PC-3 (cell line): ENCODE results near the gene SCMH1. TPM values are rescaled to one million over a fixed set of nuclear protein-coding genes. Genes with fewer than 3 reads are reported as not detected.

Source experiments
- ATAC-seq: fragments of 200-7000 bp; cut with Tn5 transposase; 2 replicates; pipeline ENCODE4 v1.9.1; 2020; ENCODE audit warnings: mild to moderate bottlenecking, moderate library complexity
- BruUV-seq: library from RNA; stranded (reverse); fragments of 400-500 nt; replicated peaks from 2 replicates; lab custom pipeline; 2021; lab: Mats Ljungman, UMichigan
- CTCF ChIA-PET: fragments of 300-600 bp; sonication (Branson Sonifier 250); formaldehyde crosslinking; loops from one replicate; lab custom pipeline; 2022; ENCODE audit warnings: antibody characterized with exemption; lab: Charles Lee
- POLR2A ChIA-PET: fragments of 300-600 bp; sonication (Branson Sonifier 250); formaldehyde crosslinking; loops from one replicate; lab custom pipeline; 2022; ENCODE audit warnings: antibody characterized with exemption; ENCODE audit not compliant: unreplicated experiment; lab: Charles Lee
- DNase-seq: peaks from one replicate; pipeline ENCODE4 v3.0.0-alpha.2; 2015
- H2AFZ ChIP-seq: fragments of 300-600 bp; sonication (generic); 2 replicates; pipeline ENCODE4 v1.6.0; 2016; ENCODE audit warnings: antibody characterized with exemption, low read length
- H3F3A ChIP-seq: fragments of 300-600 bp; sonication (generic); one replicate; pipeline ENCODE4 v1.6.0; 2017; ENCODE audit warnings: antibody characterized with exemption, low read length, control low read depth, mild to moderate bottlenecking; ENCODE audit not compliant: unreplicated experiment
- H3K27ac ChIP-seq: fragments of 300-600 bp; sonication (generic); 2 replicates; pipeline ENCODE4 v1.5.1; 2016; ENCODE audit warnings: mild to moderate bottlenecking, low read length
- H3K27me3 ChIP-seq: fragments of 300-600 bp; sonication (generic); 2 replicates; pipeline ENCODE4 v1.6.1; 2016; ENCODE audit warnings: low read length, mixed read lengths
- H3K36me3 ChIP-seq: fragments of 300-600 bp; sonication (generic); 2 replicates; pipeline ENCODE4 v1.6.1; 2016; ENCODE audit warnings: low read depth, mixed run types, low read length, mixed read lengths
- H3K4me1 ChIP-seq: fragments of 300-600 bp; sonication (generic); 2 replicates; pipeline ENCODE4 v1.5.1; 2016; ENCODE audit warnings: low read length; ENCODE audit not compliant: insufficient read depth
- H3K4me2 ChIP-seq: fragments of 300-600 bp; sonication (generic); 2 replicates; pipeline ENCODE4 v1.6.0; 2016; ENCODE audit warnings: low read length
- H3K4me3 ChIP-seq: fragments of 300-600 bp; sonication (generic); 2 replicates; pipeline ENCODE4 v1.5.1; 2016; ENCODE audit warnings: mild to moderate bottlenecking, low read length, mixed read lengths
- H3K79me2 ChIP-seq: fragments of 300-600 bp; sonication (generic); 2 replicates; pipeline ENCODE4 v1.6.1; 2017; ENCODE audit warnings: low read length, mixed read lengths
- H3K9ac ChIP-seq: fragments of 300-600 bp; sonication (generic); 2 replicates; pipeline ENCODE4 v1.6.0; 2016; ENCODE audit warnings: mild to moderate bottlenecking, low read length
- H3K9me2 ChIP-seq: fragments of 300-600 bp; sonication (generic); replicated peaks from 2 replicates; pipeline ENCODE4 v1.6.1; 2016; ENCODE audit warnings: mixed run types, low read length, mixed read lengths
- H3K9me3 ChIP-seq: fragments of 300-600 bp; sonication (generic); 2 replicates; pipeline ENCODE4 v1.6.1; 2016; ENCODE audit warnings: low read length, mixed read lengths
- H4K20me1 ChIP-seq: fragments of 300-600 bp; sonication (generic); 2 replicates; pipeline ENCODE4 v1.6.1; 2016; ENCODE audit warnings: low read length, mixed read lengths
- EZH2 ChIP-seq: fragments of 300-600 bp; sonication (generic); IDR thresholded peaks from one replicate; pipeline ENCODE4 v1.6.1; 2017; ENCODE audit warnings: antibody characterized with exemption, mild to moderate bottlenecking, low read length; ENCODE audit not compliant: unreplicated experiment
- EZH2phosphoT487 ChIP-seq: fragments of 300-600 bp; sonication (generic); IDR thresholded peaks from 2 replicates; pipeline ENCODE4 v1.6.1; 2018; ENCODE audit warnings: mild to moderate bottlenecking, antibody characterized with exemption, low read length, borderline replicate concordance
- intact Hi-C: fragments of 100-400 bp; cut with micrococcal nuclease; formaldehyde crosslinking; loops from 2 replicates; pipeline ENCODE4 v1.9.0; 2023
- total RNA-seq: library from RNA; depleted of rRNA; stranded (reverse); fragments of >200 nt; gene quantifications from 2 replicates; pipeline ENCODE4 v1.2.3, GENCODE V29; 2014
- TF ChIP-seq, protein P1 (sequence below): fragments of 300-600 bp; sonication (generic); conservative IDR thresholded peaks from 2 replicates; pipeline ENCODE4 v1.5.1; 2017; ENCODE audit warnings: antibody characterized with exemption, low read depth, mild to moderate bottlenecking, low read length

Gene SCMH1
- total RNA-seq, 1 experiment from 2014 or later, result 33.6 TPM

DNA sequence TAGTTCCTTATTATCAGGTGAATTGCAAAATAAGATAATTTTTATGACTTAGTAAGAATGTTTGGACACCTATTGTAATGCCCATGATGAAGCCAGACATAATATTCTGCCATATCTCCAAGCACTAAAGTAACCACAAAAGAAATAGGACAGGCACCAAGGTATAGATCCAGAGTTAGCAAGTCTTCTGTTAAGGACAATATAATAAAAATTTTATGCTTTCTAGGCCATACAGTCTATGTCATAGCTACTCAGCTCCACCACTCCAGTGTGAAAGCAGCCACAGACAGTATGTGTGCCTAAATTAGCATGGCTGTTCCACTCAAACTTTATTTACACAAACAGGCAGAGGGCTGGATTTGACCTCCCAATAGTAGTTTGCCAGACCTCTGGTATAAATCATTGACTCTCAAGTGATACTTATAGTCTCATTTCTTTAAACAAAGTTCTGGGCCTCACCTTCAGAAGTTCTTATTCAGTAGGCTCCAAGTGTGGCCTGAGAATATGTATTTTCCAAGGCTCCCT is 88.3 kb downstream of the SCMH1 start:
- H4K20me1 ChIP-seq, result no peaks in the 10 kb centered on the region
- peaks cover 56% of the 10 kb centered on the region for H3K4me1 ChIP-seq
- H3K36me3 ChIP-seq, result peaks cover 17% of the 10 kb centered on the region
- ChIA-PET POLR2A (no interaction called here), CTCF (no interaction called here)
- ATAC-seq (no peak), DNase-seq (no peak)
- H3K27ac ChIP-seq, result peak overlapping the region; percentile 67; the same call in 1 of the 2 replicates
- H3F3A ChIP-seq, result peaks cover 19% of the 10 kb centered on the region
- no peak overlapping the region for H3K9ac ChIP-seq
- no peaks in the 10 kb centered on the region for H3K79me2 ChIP-seq
- H3K27me3 ChIP-seq, result no peaks in the 10 kb centered on the region
- H3K4me2 ChIP-seq, result peak overlapping the region; percentile 17; the same call in 1 of the 2 replicates
- intact Hi-C loops, result no loop called here
- TF ChIP-seq, protein P1, sequence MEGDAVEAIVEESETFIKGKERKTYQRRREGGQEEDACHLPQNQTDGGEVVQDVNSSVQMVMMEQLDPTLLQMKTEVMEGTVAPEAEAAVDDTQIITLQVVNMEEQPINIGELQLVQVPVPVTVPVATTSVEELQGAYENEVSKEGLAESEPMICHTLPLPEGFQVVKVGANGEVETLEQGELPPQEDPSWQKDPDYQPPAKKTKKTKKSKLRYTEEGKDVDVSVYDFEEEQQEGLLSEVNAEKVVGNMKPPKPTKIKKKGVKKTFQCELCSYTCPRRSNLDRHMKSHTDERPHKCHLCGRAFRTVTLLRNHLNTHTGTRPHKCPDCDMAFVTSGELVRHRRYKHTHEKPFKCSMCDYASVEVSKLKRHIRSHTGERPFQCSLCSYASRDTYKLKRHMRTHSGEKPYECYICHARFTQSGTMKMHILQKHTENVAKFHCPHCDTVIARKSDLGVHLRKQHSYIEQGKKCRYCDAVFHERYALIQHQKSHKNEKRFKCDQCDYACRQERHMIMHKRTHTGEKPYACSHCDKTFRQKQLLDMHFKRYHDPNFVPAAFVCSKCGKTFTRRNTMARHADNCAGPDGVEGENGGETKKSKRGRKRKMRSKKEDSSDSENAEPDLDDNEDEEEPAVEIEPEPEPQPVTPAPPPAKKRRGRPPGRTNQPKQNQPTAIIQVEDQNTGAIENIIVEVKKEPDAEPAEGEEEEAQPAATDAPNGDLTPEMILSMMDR, result no peak
- TF ChIP-seq EZH2phosphoT487 (no peak), EZH2 (no peak)
- H2AFZ ChIP-seq, result no peak overlapping the region
- no peaks in the 10 kb centered on the region for H3K9me3 ChIP-seq
- H3K9me2 ChIP-seq, result no peaks in the 10 kb centered on the region
- no TSS peak for BruUV-seq
- no peak overlapping the region for H3K4me3 ChIP-seq

DNA sequence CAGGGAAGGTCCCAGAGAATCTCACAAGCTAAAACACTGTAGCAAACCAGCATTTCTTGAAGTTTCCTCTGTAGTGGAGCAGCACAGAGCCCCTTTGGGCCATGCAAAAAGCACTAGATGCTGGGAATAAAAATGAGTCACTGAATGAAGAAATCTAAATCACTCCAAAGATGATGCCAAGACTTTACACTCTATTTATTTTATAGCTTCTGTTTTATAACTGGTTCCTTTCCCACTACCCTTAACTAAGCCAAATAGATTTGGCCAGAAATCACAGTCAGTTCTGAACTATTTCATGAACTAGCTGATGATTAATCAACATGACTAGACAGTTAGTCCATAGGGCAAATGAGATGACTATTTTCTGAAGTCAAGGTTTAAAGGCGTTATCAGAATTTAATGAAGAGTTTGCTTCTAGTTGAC is 89.5 kb downstream of the SCMH1 start:
- peak overlapping the region; percentile 21; the same call in 1 of the 2 replicates for H3K9ac ChIP-seq
- H4K20me1 ChIP-seq, result no peaks in the 10 kb centered on the region
- H3K27me3 ChIP-seq, result no peaks in the 10 kb centered on the region
- H3K4me1 ChIP-seq, result peaks cover 56% of the 10 kb centered on the region
- CTCF ChIA-PET, result no interaction called here
- no peaks in the 10 kb centered on the region for H3K9me3 ChIP-seq
- DNase-seq (peak; percentile 96), ATAC-seq (peak; percentile 85)
- intact Hi-C loops, result loop anchor here (1.0 kb wide), 1 partner anchor 88 kb away; no protein-coding TSS in a partner anchor
- H3K4me3 ChIP-seq, result no peak overlapping the region
- peaks cover 19% of the 10 kb centered on the region for H3F3A ChIP-seq
- TF ChIP-seq EZH2phosphoT487, result no peak
- no peak for TF ChIP-seq EZH2
- TF ChIP-seq, protein P1, result no peak
- H3K79me2 ChIP-seq, result no peaks in the 10 kb centered on the region
- peak overlapping the region; percentile 80 for H3K27ac ChIP-seq
- H3K36me3 ChIP-seq, result peaks cover 17% of the 10 kb centered on the region
- H3K4me2 ChIP-seq, result peak overlapping the region; percentile 65
- POLR2A ChIA-PET, result no interaction called here
- H3K9me2 ChIP-seq, result no peaks in the 10 kb centered on the region
- BruUV-seq, result no TSS peak
- H2AFZ ChIP-seq, result no peak overlapping the region

DNA sequence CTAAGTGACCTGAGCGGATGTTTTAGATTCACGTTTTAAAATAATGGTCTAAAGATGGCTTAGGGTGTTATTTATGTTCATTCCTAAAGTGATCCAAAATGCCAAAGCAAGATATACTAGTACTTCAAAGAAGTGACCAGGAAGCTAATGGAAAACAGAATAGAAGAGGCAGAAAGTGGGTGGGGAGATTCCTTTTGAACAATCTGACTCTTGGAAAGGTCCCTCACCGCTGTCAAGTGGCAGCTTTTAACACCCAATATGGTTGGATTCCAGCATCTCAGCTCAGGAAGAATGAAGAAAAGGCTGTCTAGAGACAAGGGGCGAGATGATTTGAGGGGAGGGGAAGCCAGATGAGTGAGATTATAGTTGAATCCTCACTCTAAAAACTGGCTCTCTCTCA is 90.3 kb downstream of the SCMH1 start:
- H3K36me3 ChIP-seq, result peaks cover 17% of the 10 kb centered on the region
- H3K27me3 ChIP-seq, result no peaks in the 10 kb centered on the region
- no peak overlapping the region for H2AFZ ChIP-seq
- no peaks in the 10 kb centered on the region for H3K79me2 ChIP-seq
- no peaks in the 10 kb centered on the region for H3K9me3 ChIP-seq
- BruUV-seq, result no TSS peak
- H3K9ac ChIP-seq, result peak overlapping the region; percentile 21; the same call in 1 of the 2 replicates
- H3K4me1 ChIP-seq, result peaks cover 56% of the 10 kb centered on the region
- CTCF ChIA-PET, result no interaction called here
- no peak for DNase-seq
- H3F3A ChIP-seq, result peaks cover 19% of the 10 kb centered on the region
- POLR2A ChIA-PET, result no interaction called here
- H3K27ac ChIP-seq, result peak overlapping the region; percentile 80
- H4K20me1 ChIP-seq, result no peaks in the 10 kb centered on the region
- intact Hi-C loops, result loop anchor here (1.0 kb wide), 1 partner anchor 88 kb away; no protein-coding TSS in a partner anchor
- TF ChIP-seq EZH2 (no peak), EZH2phosphoT487 (no peak)
- TF ChIP-seq, protein P1, result no peak
- H3K4me3 ChIP-seq, result no peak overlapping the region
- H3K9me2 ChIP-seq, result no peaks in the 10 kb centered on the region
- ATAC-seq, result no peak
- H3K4me2 ChIP-seq, result peak overlapping the region; percentile 65
